Gastroesophageal sphincter (tissue), 4 donors: Measurements from ENCODE around the gene ZBTB17. TPM values are rescaled to one million over a fixed set of nuclear protein-coding genes. Genes with fewer than 3 reads are reported as not detected.
"Not testable (repeated sequence)": the region's sequence is repeated elsewhere in the genome, so short reads cannot be mapped to it uniquely, and the experiment has no call there.

Experiments used
- ATAC-seq: fragments of 150-250 bp; one replicate; pipeline ENCODE4 v1.9.1; 2016; ENCODE audit warnings: mild to moderate bottlenecking, moderate library complexity
- H3K27ac ChIP-seq, 4 donors: fragments of 200-600 bp; sonication (generic) in 3 of 4; 1 replicate in 3 of 4; 2 replicates in 1 of 4; pipeline ENCODE4 v1.5.1; 2016 to 2019
- H3K27me3 ChIP-seq: fragments of 200-600 bp; sonication (generic); one replicate; pipeline ENCODE4 v1.5.1; 2019
- H3K36me3 ChIP-seq, 2 donors: fragments of 200-600 bp; sonication (generic); one replicate each; pipeline ENCODE4 v1.5.1; 2019; ENCODE audit warnings: control low read depth in 1 of 2
- H3K4me1 ChIP-seq, 3 donors: fragments of 200-600 bp; sonication (generic); 1 replicate in 2 of 3; 2 replicates in 1 of 3; pipeline ENCODE4 v1.5.1; 2016 to 2019; ENCODE audit warnings: control low read depth in 2 of 3
- H3K4me3 ChIP-seq, 2 donors: fragments of 200-600 bp; sonication (generic); one replicate each; pipeline ENCODE4 v1.5.1; 2019; ENCODE audit warnings: mild to moderate bottlenecking in 1 of 2, moderate library complexity in 1 of 2
- H3K9me3 ChIP-seq, 3 donors: fragments of 200-600 bp; sonication (generic); one replicate each; pipeline ENCODE4 v1.5.1; 2017 to 2019; ENCODE audit warnings: control low read depth in 2 of 3
- EP300 ChIP-seq: sonication (generic); formaldehyde crosslinking; IDR thresholded peaks from one replicate; pipeline ENCODE4 v1.6.1; 2017; ENCODE audit warnings: antibody characterized with exemption, mild to moderate bottlenecking
- POLR2A ChIP-seq, 2 donors: fragments of 450-650 bp; IDR thresholded peaks; one replicate each; pipeline ENCODE4 v1.6.1; 2017; ENCODE audit warnings: antibody characterized with exemption in 2 of 2, mild to moderate bottlenecking in 2 of 2, moderate library complexity in 1 of 2
- POLR2AphosphoS5 ChIP-seq: sonication (generic); formaldehyde crosslinking; IDR thresholded peaks from one replicate; pipeline ENCODE4 v1.6.1; 2017; ENCODE audit warnings: antibody characterized with exemption
- WGBS, 2 donors: methylation state at CpG; one replicate each; pipeline ENCODE4 v1.1.5; 2018; ENCODE audit warnings: low coverage in 1 of 2; 5-methylcytosine and 5-hydroxymethylcytosine counted together
- total RNA-seq, 4 donors: library from RNA; depleted of rRNA; stranded (reverse); fragments of >200 nt; gene quantifications; one replicate each; pipeline ENCODE4 v1.1.0, GENCODE V29; 2016
- TF ChIP-seq, protein P1 (sequence below), 4 experiments: fragments of 200-600 bp in 2 of 4; fragments of 450-650 bp in 2 of 4; sonication (generic) in 1 of 4; IDR thresholded peaks; one replicate each; pipeline ENCODE4 v1.5.1; 2017 to 2019; ENCODE audit warnings: antibody characterized with exemption in 4 of 4, mild to moderate bottlenecking in 2 of 4, moderate library complexity in 2 of 4

ZBTB17 gene
- total RNA-seq, 4 donors from 2014 or later: 24.0 to 65.7 (median 29.0) TPM

GRCh38 chr1:15988856-15989736, 13.2 kb upstream of the ZBTB17 start:
- H3K4me3 ChIP-seq: no peak overlapping the region
- peaks cover 0 to 28% (median 0%) of the 10 kb centered on the region in 3 donors for H3K4me1 ChIP-seq
- 88 to 100% methylated on average over 3 of the region's 13 CpGs for whole genome bisulfite sequencing, 2 donors
- no peak for ATAC-seq
- H3K27ac ChIP-seq: no peak overlapping the region
- H3K36me3 ChIP-seq: no peaks in the 10 kb centered on the region
- TF ChIP-seq POLR2AphosphoS5 (no peak), EP300 (no peak), POLR2A (IDR thresholded peaks at IDR 0.05) (no peak)
- TF ChIP-seq, protein P1, sequence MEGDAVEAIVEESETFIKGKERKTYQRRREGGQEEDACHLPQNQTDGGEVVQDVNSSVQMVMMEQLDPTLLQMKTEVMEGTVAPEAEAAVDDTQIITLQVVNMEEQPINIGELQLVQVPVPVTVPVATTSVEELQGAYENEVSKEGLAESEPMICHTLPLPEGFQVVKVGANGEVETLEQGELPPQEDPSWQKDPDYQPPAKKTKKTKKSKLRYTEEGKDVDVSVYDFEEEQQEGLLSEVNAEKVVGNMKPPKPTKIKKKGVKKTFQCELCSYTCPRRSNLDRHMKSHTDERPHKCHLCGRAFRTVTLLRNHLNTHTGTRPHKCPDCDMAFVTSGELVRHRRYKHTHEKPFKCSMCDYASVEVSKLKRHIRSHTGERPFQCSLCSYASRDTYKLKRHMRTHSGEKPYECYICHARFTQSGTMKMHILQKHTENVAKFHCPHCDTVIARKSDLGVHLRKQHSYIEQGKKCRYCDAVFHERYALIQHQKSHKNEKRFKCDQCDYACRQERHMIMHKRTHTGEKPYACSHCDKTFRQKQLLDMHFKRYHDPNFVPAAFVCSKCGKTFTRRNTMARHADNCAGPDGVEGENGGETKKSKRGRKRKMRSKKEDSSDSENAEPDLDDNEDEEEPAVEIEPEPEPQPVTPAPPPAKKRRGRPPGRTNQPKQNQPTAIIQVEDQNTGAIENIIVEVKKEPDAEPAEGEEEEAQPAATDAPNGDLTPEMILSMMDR (IDR thresholded peaks at IDR 0.05): no peak
- no peaks in the 10 kb centered on the region for H3K27me3 ChIP-seq
- H3K9me3 ChIP-seq: no peaks in the 10 kb centered on the region

GRCh38 chr1:15985611-15986297, 9.9 kb upstream of the ZBTB17 start:
- Histone ChIP-seq H3K27ac (no peak overlapping the region), H3K4me1 (peaks cover 0 to 10% (median 0%) of the 10 kb centered on the region in 3 donors), H3K4me3 (no peak overlapping the region), H3K36me3 (no peaks in the 10 kb centered on the region), H3K9me3 (no peaks in the 10 kb centered on the region), H3K27me3 (no peaks in the 10 kb centered on the region)
- 44 to 70% methylated on average over 2 to 4 of the region's 5 CpGs for WGBS, 2 donors
- no peak for TF ChIP-seq EP300
- no peak for TF ChIP-seq POLR2AphosphoS5
- no peak for TF ChIP-seq POLR2A (IDR thresholded peaks at IDR 0.05)
- TF ChIP-seq, protein P1 (IDR thresholded peaks at IDR 0.05): no peak
- no peak for ATAC-seq

DNA sequence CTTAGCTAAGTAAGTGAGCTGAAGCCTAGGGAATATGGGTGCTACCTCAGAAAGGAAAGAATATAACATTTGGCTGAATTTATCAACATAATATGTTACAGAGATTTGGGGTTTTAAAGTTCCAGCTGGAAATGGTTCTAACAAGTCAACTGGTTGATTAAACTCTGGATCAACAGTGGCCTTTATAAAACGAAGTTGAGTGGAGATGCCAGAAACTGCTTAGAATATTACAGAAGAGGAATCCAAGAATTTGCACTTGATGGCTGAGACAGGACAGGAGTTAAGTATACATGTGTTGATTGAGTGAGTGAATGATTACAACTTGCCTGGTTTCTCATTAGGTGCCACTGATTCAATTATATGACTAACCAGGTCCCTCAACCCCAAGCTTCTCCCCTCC, 7.4 kb upstream of the ZBTB17 start:
- H3K9me3 ChIP-seq: no peaks in the 10 kb centered on the region
- WGBS, 2 donors: 14 to 16% methylated on average over 1 of the region's 1 CpG
- TF ChIP-seq EP300 (no peak), POLR2AphosphoS5 (no peak), POLR2A (IDR thresholded peaks at IDR 0.05) (no peak)
- TF ChIP-seq, protein P1 (IDR thresholded peaks at IDR 0.05): no peak
- H3K36me3 ChIP-seq: no peaks in the 10 kb centered on the region
- no peaks in the 10 kb centered on the region for H3K4me1 ChIP-seq
- H3K27me3 ChIP-seq: no peaks in the 10 kb centered on the region
- no peak for ATAC-seq
- H3K27ac ChIP-seq: peak overlapping the region in 1 of 4 donors; percentile 32
- H3K4me3 ChIP-seq: no peak overlapping the region

GRCh38 chr1:15981679-15982078, 5.8 kb upstream of the ZBTB17 start:
- no peak overlapping the region for H3K27ac ChIP-seq
- TF ChIP-seq POLR2AphosphoS5 (no peak), POLR2A (IDR thresholded peaks at IDR 0.05) (no peak), EP300 (no peak)
- TF ChIP-seq, protein P1 (IDR thresholded peaks at IDR 0.05): no peak
- peaks cover 0 to under 1% (median 0%) of the 10 kb centered on the region in 3 donors for H3K4me1 ChIP-seq
- H3K27me3 ChIP-seq: no peaks in the 10 kb centered on the region
- H3K9me3 ChIP-seq: no peaks in the 10 kb centered on the region
- no peak overlapping the region for H3K4me3 ChIP-seq
- WGBS, 2 donors: 89 to 91% methylated on average over 3 of the region's 3 CpGs
- no peak for ATAC-seq
- H3K36me3 ChIP-seq: no peaks in the 10 kb centered on the region

DNA sequence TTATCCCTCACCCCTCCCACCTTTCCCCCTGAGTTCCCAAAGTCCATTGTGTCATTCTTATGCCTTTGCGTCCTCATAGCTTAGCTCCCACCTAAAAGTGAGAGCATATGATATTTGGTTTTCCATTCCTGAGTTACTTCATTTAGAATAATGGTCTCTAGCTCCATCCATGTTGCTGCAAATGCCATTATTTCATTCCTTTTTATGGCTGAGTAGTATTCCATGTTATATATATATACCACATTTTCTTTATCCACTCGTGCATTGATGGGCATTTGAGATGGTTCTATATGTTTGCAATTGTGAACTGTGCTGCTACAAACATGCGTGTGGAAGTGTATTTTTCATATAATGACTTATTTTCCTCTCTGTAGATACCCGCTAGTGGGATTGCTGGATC, 2.0 kb upstream of the ZBTB17 start:
- not testable (repeated sequence) for H3K9me3 ChIP-seq, ATAC-seq, H3K36me3 ChIP-seq, H3K27ac ChIP-seq, H3K27me3 ChIP-seq, H3K4me3 ChIP-seq
- peaks cover 0 to 31% (median 8%) of the 10 kb centered on the region in 3 donors for H3K4me1 ChIP-seq
- WGBS, 2 donors: 88 to 94% methylated on average over 3 to 4 of the region's 4 CpGs
